GM23338 (cell line): ENCODE data around the gene NECTIN1. TPM values are rescaled to one million over a fixed set of nuclear protein-coding genes. Genes with fewer than 3 reads are reported as not detected.

ENCODE experiments used
- ATAC-seq: fragments of 200-7000 bp; cut with Tn5 transposase; 3 replicates; pipeline ENCODE4 v1.9.1; 2020
- DNase-seq: peaks from one replicate; pipeline ENCODE4 v3.0.0-alpha.2; 2015; ENCODE audit warnings: low spot score
- H2AFZ ChIP-seq: fragments of 200-600 bp; sonication (generic); 2 replicates; pipeline ENCODE4 v1.8.0; 2016; ENCODE audit warnings: antibody characterized with exemption, mild to moderate bottlenecking, moderate library complexity
- H3F3A ChIP-seq: fragments of 200-600 bp; sonication (generic); replicated peaks from 2 replicates; pipeline ENCODE4 v1.8.0; 2017; ENCODE audit warnings: antibody characterized with exemption, mixed run types, low read depth
- H3K27ac ChIP-seq: fragments of 200-600 bp; sonication (generic); 2 replicates; pipeline ENCODE4 v1.6.1; 2016; ENCODE audit warnings: low read depth
- H3K27me3 ChIP-seq: fragments of 200-600 bp; sonication (generic); 2 replicates; pipeline ENCODE4 v1.8.0; 2016; ENCODE audit warnings: mild to moderate bottlenecking, mixed run types, moderate library complexity; ENCODE audit not compliant: insufficient read depth
- H3K36me3 ChIP-seq: fragments of 200-600 bp; sonication (generic); 2 replicates; pipeline ENCODE4 v1.8.0; 2016; ENCODE audit warnings: mild to moderate bottlenecking; ENCODE audit not compliant: insufficient read depth
- H3K4me1 ChIP-seq: fragments of 200-600 bp; sonication (generic); 2 replicates; pipeline ENCODE4 v1.8.0; 2016; ENCODE audit warnings: mild to moderate bottlenecking, moderate library complexity; ENCODE audit not compliant: insufficient read depth
- H3K4me2 ChIP-seq: fragments of 200-600 bp; sonication (generic); 2 replicates; pipeline ENCODE4 v1.7.1; 2017; ENCODE audit warnings: mixed run types
- H3K4me3 ChIP-seq: fragments of 200-600 bp; sonication (generic); 2 replicates; pipeline ENCODE4 v1.6.1; 2016; ENCODE audit warnings: mixed run types
- H3K79me2 ChIP-seq: fragments of 200-600 bp; sonication (generic); replicated peaks from 2 replicates; pipeline ENCODE4 v1.8.0; 2017; ENCODE audit warnings: mild to moderate bottlenecking; ENCODE audit not compliant: insufficient read depth
- H3K9me2 ChIP-seq: fragments of 200-600 bp; sonication (generic); 2 replicates; pipeline ENCODE4 v1.8.0; 2017; ENCODE audit not compliant: insufficient read depth
- H4K20me1 ChIP-seq: fragments of 200-600 bp; sonication (generic); replicated peaks from 2 replicates; pipeline ENCODE4 v1.8.0; 2017; ENCODE audit warnings: mild to moderate bottlenecking; ENCODE audit not compliant: insufficient read depth
- H3K27ac Mint-ChIP-seq: 2 replicates; pipeline ENCODE4 v1.8.0; 2020; ENCODE audit warnings: inconsistent platforms, mild to moderate bottlenecking, moderate library complexity, mixed read lengths
- H3K27me3 Mint-ChIP-seq: 3 replicates; pipeline ENCODE4 v1.8.0; 2022; ENCODE audit warnings: low read depth, mild to moderate bottlenecking, moderate library complexity, mixed read lengths, inconsistent platforms; ENCODE audit not compliant: insufficient read depth, poor library complexity
- H3K36me3 Mint-ChIP-seq: 3 replicates; pipeline ENCODE4 v1.8.0; 2021; ENCODE audit warnings: low read depth, mild to moderate bottlenecking, inconsistent platforms, moderate library complexity, mixed read lengths
- H3K4me1 Mint-ChIP-seq: 3 replicates; pipeline ENCODE4 v1.8.0; 2020; ENCODE audit warnings: mild to moderate bottlenecking, inconsistent platforms, mixed read lengths
- H3K4me3 Mint-ChIP-seq: 3 replicates; pipeline ENCODE4 v1.8.0; 2021; ENCODE audit warnings: moderate library complexity, mild to moderate bottlenecking, inconsistent platforms, mixed read lengths
- H3K9me3 Mint-ChIP-seq: 3 replicates; pipeline ENCODE4 v1.8.0; 2020; ENCODE audit warnings: moderate library complexity, mild to moderate bottlenecking, inconsistent platforms, mixed read lengths
- CREB1 ChIP-seq: fragments of 250-450 bp; sonication (Bioruptor Pico); IDR thresholded peaks from 2 replicates; pipeline ENCODE4 v1.5.0; 2020; ENCODE audit warnings: low read depth, mild to moderate bottlenecking, moderate library complexity
- CTCF ChIP-seq, 2 experiments: fragments of 200-600 bp in 1 of 2; sonication (generic) in 1 of 2; conservative IDR thresholded peaks; 2 replicates each; pipeline versions ENCODE4 v1.5.1 to v1.6.1; 2016 to 2017; ENCODE audit warnings: antibody characterized with exemption in 2 of 2, low read depth in 2 of 2, mild to moderate bottlenecking in 2 of 2, moderate library complexity in 1 of 2
- EZH2 ChIP-seq: fragments of 200-600 bp; sonication (generic); IDR thresholded peaks from one replicate; pipeline ENCODE4 v1.8.0; 2017; ENCODE audit warnings: antibody characterized with exemption, mild to moderate bottlenecking, low read depth; ENCODE audit not compliant: unreplicated experiment
- JUNB ChIP-seq: IDR thresholded peaks from one replicate; pipeline ENCODE4 v1.6.1; 2016; ENCODE audit warnings: antibody characterized with exemption; ENCODE audit not compliant: unreplicated experiment
- POLR2AphosphoS5 ChIP-seq: IDR thresholded peaks from 2 replicates; pipeline ENCODE4 v1.6.1; 2016; ENCODE audit warnings: antibody characterized with exemption, low read depth
- polyA plus RNA-seq: library from polyadenylated mRNA; unstranded; fragments of >200 nt; fragmentation: Nextera tagmentation; extraction: Ambion mirVana; gene quantifications from 2 replicates; pipeline ENCODE4 v1.2.1, GENCODE V29; 2016
- total RNA-seq: library from RNA; depleted of rRNA; stranded (reverse); fragments of >200 nt; shearing (Covaris generic); gene quantifications from 2 replicates; pipeline ENCODE4 v1.2.3, GENCODE V29; 2014
- TF ChIP-seq, protein P1 (sequence below): fragments of 250-450 bp; sonication (Bioruptor Pico); IDR thresholded peaks from 2 replicates; pipeline ENCODE4 v1.5.0; 2020; ENCODE audit warnings: mild to moderate bottlenecking, moderate library complexity
- TF ChIP-seq, protein P2 (sequence below): IDR thresholded peaks from 2 replicates; pipeline ENCODE4 v1.6.1; 2016; ENCODE audit warnings: antibody characterized with exemption

NECTIN1 gene
- total and polyA plus RNA-seq, 2 experiments from 2014 or later, result 18.7 to 56.3 TPM

- TF ChIP-seq, protein P1, sequence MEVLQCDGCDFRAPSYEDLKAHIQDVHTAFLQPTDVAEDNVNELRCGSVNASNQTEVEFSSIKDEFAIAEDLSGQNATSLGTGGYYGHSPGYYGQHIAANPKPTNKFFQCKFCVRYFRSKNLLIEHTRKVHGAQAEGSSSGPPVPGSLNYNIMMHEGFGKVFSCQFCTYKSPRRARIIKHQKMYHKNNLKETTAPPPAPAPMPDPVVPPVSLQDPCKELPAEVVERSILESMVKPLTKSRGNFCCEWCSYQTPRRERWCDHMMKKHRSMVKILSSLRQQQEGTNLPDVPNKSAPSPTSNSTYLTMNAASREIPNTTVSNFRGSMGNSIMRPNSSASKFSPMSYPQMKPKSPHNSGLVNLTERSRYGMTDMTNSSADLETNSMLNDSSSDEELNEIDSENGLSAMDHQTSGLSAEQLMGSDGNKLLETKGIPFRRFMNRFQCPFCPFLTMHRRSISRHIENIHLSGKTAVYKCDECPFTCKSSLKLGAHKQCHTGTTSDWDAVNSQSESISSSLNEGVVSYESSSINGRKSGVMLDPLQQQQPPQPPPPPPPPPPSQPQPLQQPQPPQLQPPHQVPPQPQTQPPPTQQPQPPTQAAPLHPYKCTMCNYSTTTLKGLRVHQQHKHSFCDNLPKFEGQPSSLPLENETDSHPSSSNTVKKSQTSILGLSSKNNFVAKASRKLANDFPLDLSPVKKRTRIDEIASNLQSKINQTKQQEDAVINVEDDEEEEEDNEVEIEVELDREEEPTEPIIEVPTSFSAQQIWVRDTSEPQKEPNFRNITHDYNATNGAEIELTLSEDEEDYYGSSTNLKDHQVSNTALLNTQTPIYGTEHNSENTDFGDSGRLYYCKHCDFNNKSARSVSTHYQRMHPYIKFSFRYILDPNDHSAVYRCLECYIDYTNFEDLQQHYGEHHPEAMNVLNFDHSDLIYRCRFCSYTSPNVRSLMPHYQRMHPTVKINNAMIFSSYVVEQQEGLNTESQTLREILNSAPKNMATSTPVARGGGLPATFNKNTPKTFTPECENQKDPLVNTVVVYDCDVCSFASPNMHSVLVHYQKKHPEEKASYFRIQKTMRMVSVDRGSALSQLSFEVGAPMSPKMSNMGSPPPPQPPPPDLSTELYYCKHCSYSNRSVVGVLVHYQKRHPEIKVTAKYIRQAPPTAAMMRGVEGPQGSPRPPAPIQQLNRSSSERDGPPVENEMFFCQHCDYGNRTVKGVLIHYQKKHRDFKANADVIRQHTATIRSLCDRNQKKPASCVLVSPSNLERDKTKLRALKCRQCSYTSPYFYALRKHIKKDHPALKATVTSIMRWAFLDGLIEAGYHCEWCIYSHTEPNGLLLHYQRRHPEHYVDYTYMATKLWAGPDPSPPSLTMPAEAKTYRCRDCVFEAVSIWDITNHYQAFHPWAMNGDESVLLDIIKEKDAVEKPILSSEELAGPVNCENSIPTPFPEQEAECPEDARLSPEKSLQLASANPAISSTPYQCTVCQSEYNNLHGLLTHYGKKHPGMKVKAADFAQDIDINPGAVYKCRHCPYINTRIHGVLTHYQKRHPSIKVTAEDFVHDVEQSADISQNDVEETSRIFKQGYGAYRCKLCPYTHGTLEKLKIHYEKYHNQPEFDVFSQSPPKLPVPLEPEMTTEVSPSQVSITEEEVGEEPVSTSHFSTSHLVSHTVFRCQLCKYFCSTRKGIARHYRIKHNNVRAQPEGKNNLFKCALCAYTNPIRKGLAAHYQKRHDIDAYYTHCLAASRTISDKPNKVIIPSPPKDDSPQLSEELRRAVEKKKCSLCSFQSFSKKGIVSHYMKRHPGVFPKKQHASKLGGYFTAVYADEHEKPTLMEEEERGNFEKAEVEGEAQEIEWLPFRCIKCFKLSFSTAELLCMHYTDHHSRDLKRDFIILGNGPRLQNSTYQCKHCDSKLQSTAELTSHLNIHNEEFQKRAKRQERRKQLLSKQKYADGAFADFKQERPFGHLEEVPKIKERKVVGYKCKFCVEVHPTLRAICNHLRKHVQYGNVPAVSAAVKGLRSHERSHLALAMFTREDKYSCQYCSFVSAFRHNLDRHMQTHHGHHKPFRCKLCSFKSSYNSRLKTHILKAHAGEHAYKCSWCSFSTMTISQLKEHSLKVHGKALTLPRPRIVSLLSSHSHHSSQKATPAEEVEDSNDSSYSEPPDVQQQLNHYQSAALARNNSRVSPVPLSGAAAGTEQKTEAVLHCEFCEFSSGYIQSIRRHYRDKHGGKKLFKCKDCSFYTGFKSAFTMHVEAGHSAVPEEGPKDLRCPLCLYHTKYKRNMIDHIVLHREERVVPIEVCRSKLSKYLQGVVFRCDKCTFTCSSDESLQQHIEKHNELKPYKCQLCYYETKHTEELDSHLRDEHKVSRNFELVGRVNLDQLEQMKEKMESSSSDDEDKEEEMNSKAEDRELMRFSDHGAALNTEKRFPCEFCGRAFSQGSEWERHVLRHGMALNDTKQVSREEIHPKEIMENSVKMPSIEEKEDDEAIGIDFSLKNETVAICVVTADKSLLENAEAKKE (CRISPR knock-in tag), result no peak
- TF ChIP-seq POLR2AphosphoS5, result no peak
These were observed 30.3 kb upstream of the NECTIN1 start (continued) for GRCh38 chr11:119759324-119759723.

DNA sequence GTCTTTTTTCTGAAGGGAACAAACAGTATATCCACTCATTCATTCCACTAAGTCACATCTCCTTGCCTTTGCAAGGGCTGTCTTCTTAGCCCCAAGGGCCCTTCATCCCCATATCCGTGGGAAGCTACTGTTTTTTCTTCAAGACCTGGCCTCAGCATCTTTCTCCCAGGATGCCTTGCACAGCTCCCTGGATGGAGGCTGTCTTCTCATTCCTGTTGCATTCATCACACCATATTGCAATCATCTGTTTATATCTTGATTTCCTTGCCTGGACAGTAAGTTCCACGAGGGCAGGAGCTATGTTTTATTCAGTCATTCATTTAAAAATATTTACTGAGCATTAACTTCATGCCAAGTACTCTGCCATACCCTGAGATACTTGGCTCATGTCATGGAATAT lies 29.3 kb upstream of the NECTIN1 start:
- Histone ChIP-seq H4K20me1 (no peaks in the 10 kb centered on the region), H3K36me3 (no peaks in the 10 kb centered on the region), H3K4me3 (no peak overlapping the region), H3K27me3 (no peaks in the 10 kb centered on the region), H2AFZ (no peak overlapping the region), H3K79me2 (no peaks in the 10 kb centered on the region), H3K4me1 (no peaks in the 10 kb centered on the region), H3K4me2 (no peak overlapping the region), H3K9me2 (no peaks in the 10 kb centered on the region), H3K27ac (no peak overlapping the region), H3F3A (no peaks in the 10 kb centered on the region)
- H3K9me3 Mint-ChIP-seq, result no peaks in the 10 kb centered on the region
- DNase-seq, result no peak
- H3K27ac Mint-ChIP-seq, result no peak overlapping the region
- no peaks in the 10 kb centered on the region for H3K36me3 Mint-ChIP-seq
- H3K27me3 Mint-ChIP-seq, result peaks cover 17% of the 10 kb centered on the region
- H3K4me1 Mint-ChIP-seq, result peaks cover 17% of the 10 kb centered on the region; the same call in 2 of the 3 replicates
- H3K4me3 Mint-ChIP-seq, result no peak overlapping the region
- no peak for ATAC-seq
- no peak for TF ChIP-seq JUNB
- TF ChIP-seq CREB1, result no peak
- TF ChIP-seq CTCF (conservative IDR thresholded peaks at IDR 0.05; ENCODE audit: low read depth in 2 of 2), result no peak
- TF ChIP-seq, protein P1 (CRISPR knock-in tag), result no peak
- TF ChIP-seq, protein P2, sequence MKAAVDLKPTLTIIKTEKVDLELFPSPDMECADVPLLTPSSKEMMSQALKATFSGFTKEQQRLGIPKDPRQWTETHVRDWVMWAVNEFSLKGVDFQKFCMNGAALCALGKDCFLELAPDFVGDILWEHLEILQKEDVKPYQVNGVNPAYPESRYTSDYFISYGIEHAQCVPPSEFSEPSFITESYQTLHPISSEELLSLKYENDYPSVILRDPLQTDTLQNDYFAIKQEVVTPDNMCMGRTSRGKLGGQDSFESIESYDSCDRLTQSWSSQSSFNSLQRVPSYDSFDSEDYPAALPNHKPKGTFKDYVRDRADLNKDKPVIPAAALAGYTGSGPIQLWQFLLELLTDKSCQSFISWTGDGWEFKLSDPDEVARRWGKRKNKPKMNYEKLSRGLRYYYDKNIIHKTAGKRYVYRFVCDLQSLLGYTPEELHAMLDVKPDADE, result no peak
- TF ChIP-seq EZH2, result no peak
- TF ChIP-seq POLR2AphosphoS5, result no peak
